K562 (cell line): Measurements from ENCODE around the gene CBLN2.

ENCODE experiments used
- KLF13 ChIP-seq: fragments of 450-650 bp; IDR thresholded peaks from 2 replicates; pipeline ENCODE4 v1.6.1; 2016; ENCODE audit warnings: missing genetic modification characterization, low read depth, mild to moderate bottlenecking, missing compliant biosample characterization, moderate library complexity, borderline replicate concordance
- MAZ ChIP-seq, 2 experiments: fragments of 450-650 bp in 1 of 2; sonication (generic) in 1 of 2; formaldehyde crosslinking; IDR thresholded peaks in 1 of 2; conservative IDR thresholded peaks in 1 of 2; 2 replicates each; pipeline versions ENCODE4 v1.4.0 to v1.5.0; 2020; ENCODE audit warnings: mild to moderate bottlenecking in 1 of 2, missing genetic modification reagents in 1 of 2
- MTF1 ChIP-seq: fragments of 250-450 bp; sonication (Bioruptor Pico); IDR thresholded peaks from 2 replicates; pipeline ENCODE4 v1.9.0; 2021; ENCODE audit warnings: moderate library complexity, mild to moderate bottlenecking, inconsistent platforms, borderline replicate concordance
- TAF1 ChIP-seq: IDR thresholded peaks from 2 replicates; pipeline ENCODE4 v1.6.1; 2011; ENCODE audit warnings: mild to moderate bottlenecking, low read length, moderate library complexity; ENCODE audit not compliant: insufficient read depth, control insufficient read depth, severe bottlenecking; ENCODE audit errors: extremely low read depth
- XRCC3 ChIP-seq: fragments of 450-650 bp; IDR thresholded peaks from 2 replicates; pipeline ENCODE4 v1.6.1; 2017; ENCODE audit warnings: mild to moderate bottlenecking, moderate library complexity
- ZNF143 ChIP-seq: sonication (generic); formaldehyde crosslinking; IDR thresholded peaks from 2 replicates; pipeline ENCODE4 v1.9.0; 2022; ENCODE audit warnings: mild to moderate bottlenecking, missing genetic modification reagents
- ZNF780A ChIP-seq: fragments of 250-450 bp; sonication (Bioruptor Pico); IDR thresholded peaks from 2 replicates; pipeline ENCODE4 v1.5.0; 2021; ENCODE audit warnings: mild to moderate bottlenecking

DNA sequence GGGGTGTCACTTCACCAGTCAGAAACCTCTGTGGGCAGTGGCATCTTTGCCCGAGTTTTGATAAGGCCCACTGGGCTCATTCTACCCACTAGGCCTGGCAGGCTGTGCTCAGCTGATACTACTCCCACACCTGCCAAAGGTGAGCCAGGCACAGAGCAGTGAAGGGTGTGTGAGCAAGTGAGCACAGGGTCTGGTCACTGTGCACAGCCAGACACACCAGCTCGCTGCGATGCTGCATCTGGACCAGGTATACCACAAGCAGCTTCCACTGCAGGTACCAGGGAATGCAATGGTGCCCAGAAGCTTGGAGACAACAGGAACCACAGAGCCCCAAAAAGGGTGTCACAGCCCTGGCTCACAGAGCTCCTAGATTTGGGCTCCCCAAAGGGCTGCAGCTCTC lies 40.6 kb upstream of the CBLN2 start:
- TF ChIP-seq KLF13 (no peak), XRCC3 (no peak), TAF1 (no peak), MTF1 (CRISPR knock-in tag) (no peak), ZNF143 (CRISPR knock-in tag) (no peak), ZNF780A (CRISPR knock-in tag) (no peak), MAZ (CRISPR knock-in tag; conservative IDR thresholded peaks at IDR 0.05 in 1 of 2, IDR thresholded peaks at IDR 0.05 in 1 of 2) (no peak)
